SKM-1 treated with dmso at 0.1 percent for 144 hours (cell line): ENCODE measurements around the gene SCYL1.

Experiments
- DNase-seq: peaks from one replicate; lab custom pipeline; 2025; ENCODE audit not compliant: unreplicated experiment; lab: John Stamatoyannopoulos, UW

The SCYL1 gene

DNA sequence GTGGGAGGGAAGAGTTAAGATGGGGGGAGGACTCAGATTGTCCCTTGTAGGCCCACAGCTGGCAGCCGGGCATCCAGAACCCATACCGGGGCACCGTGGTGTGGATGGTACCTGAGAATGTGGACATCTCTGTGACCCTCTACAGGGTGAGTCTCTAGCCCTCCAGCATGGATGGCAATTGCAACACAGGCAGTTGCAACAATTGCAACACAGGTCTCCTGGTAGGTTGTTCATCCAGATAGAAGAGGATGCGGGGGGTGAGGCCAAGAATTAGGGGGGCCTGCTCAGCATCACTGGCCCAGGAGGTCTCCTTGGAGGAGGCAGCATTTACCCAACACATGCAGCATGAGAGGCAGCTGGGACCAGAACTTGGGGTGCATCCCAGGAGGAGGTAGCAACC lies 54.4 kb downstream of the SCYL1 start:
- peak; percentile 14 for DNase-seq

GRCh38 chr11:65580031-65580692 lies 55.3 kb downstream of the SCYL1 start:
- no peak for DNase-seq

- DNase-seq: no peak
Observed at GRCh38 chr11:65580756-65581155, 55.9 kb downstream of the SCYL1 start.

DNA sequence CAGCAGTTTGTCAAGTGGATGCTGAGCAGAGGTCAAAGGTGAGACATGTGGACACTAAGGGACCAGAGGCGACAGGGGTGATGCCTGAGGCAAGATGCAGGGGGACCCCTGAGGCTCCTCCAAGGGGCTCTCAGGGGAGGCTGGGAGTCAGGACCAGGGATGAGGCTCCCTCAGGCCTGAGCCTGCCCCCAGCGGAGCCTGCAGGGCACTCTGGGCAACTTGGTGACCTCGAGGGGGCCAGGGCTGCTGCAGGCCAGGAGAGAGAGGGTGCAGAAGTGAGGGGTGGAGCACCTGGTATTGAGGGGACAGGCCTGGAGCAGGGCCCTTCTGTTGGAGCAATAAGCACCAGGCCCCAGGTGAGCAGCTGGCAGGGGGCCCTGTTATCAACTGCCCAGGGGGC lies 57.0 kb downstream of the SCYL1 start:
- no peak for DNase-seq

DNA sequence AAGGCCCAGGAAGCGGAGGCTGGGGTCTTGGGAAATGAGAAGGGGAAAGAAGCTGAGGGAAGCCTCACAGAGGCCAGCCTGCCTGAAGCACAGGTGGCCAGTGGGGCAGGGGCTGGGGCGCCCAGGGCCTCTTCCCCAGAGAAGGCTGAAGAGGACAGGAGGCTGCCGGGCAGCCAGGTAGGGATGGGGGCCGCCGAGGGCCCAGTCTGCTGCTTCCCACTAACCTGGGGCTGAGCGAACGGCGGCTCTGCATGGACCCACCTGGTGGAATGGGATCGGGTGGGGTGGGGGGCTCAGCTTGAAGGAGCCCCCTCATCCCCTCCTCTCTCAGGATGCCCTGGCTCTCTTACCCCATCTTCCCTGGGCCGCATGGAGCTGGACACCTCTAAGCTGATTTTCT lies 58.7 kb downstream of the SCYL1 start:
- no peak for DNase-seq

- DNase-seq: no peak
Observed at GRCh38 chr11:65584106-65584505, 59.2 kb downstream of the SCYL1 start.

- DNase-seq: no peak
Observed at GRCh38 chr11:65584723-65585171, 59.9 kb downstream of the SCYL1 start.

DNA sequence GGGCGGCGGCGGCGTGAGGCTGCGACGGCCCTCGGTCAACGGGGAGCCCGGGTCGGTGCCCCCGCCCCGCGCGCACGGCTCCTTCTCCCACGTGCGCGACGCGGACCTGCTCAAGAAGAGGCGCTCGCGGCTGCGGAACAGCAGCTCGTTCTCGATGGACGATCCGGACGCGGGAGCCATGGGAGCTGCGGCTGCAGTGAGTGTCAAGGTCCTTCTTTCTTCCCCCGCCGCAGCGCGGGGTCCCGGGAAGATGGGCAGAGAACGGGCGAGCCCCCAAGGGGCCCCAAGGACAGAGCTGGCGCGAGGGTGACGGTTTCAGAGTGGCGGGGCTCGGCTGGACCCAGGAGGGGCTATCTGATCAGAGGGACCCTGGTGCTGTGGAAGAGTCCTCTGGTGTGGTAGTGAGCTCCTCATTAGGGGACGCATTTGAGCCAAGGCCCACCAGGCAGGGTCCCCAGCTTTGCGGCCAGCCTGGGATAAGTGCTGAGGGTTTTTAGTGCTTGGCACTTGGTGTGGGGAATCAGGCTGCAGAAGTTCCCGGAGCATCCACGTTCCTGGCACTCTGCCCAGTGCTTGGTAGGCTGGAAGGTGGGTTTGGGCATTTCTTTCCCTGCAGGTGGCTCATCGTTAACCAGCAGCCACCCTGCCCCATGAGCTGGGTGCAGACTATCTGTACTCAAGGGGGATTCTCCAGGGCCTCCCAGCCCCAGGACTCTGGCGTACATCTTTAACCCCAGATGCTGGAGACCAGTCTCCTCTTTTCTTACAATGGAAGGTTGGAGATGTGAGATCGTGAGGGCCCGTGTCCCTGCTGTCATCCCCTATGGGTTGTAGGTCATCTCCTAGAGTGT lies 60.7 kb downstream of the SCYL1 start:
- DNase-seq: no peak

DNA sequence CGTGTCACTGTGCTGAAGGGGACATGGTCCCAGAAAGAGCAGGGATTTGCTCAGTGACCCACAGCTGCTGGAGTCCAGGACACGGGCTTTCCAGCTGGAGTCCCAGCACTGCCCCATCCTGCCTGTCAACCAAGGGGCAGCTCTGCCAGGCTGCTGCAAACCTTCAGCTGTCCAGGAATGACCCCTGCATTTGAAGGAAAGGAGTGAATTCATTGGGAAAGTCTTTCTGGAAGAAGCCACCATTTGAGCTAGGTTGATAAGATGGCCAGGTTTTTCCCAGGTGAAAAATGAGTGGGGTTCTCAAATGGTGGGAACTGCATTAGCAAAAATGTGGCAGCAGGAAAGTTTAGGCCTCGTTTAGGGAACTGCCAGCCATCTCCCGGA lies 61.4 kb downstream of the SCYL1 start:
- DNase-seq: no peak

DNA sequence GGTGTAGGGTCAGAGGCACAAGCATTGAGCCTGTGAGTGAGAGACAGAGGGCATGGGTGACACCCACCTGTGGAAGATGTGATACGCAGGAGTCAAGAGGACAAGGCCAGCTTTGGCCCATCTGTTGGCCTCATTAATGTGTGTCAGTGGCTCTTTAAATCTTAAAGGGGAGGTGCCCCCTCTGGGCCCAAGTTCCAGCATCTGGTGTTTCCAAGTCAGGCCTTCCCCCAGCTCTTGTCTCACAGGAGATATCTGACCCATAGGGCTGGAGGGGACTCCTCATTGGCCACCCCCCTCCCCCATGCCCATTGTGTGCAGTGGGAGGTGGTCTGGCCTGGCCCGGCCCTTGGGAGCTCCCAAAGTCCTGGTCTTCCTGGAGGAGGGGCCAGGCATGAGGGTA lies 61.8 kb downstream of the SCYL1 start:
- no peak for DNase-seq
